ENCODE results near the gene PPP1R3A.

Gene PPP1R3A

DNA sequence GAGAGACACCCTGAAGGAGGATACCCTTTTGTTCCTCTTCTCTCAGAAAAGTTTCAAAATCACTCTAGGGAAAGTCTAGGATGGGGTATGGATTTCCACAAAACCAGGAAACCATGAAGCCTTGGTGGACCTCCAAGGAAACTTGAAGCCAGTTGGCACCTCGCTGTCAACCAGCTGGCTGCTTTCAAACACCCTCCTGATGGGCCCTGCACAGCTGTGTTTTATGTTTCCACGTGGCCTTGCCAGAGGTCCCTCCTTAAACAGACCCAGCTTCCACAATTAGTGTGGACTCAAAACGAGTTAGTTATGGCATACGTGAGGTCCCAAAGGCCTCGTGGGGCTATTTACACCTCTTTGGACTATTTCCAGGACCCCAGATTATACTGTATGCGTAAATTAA lies 5.9 kb downstream of the PPP1R3A start:
- TF ChIP-seq, protein P1, sequence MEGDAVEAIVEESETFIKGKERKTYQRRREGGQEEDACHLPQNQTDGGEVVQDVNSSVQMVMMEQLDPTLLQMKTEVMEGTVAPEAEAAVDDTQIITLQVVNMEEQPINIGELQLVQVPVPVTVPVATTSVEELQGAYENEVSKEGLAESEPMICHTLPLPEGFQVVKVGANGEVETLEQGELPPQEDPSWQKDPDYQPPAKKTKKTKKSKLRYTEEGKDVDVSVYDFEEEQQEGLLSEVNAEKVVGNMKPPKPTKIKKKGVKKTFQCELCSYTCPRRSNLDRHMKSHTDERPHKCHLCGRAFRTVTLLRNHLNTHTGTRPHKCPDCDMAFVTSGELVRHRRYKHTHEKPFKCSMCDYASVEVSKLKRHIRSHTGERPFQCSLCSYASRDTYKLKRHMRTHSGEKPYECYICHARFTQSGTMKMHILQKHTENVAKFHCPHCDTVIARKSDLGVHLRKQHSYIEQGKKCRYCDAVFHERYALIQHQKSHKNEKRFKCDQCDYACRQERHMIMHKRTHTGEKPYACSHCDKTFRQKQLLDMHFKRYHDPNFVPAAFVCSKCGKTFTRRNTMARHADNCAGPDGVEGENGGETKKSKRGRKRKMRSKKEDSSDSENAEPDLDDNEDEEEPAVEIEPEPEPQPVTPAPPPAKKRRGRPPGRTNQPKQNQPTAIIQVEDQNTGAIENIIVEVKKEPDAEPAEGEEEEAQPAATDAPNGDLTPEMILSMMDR (IDR thresholded peaks at IDR 0.05; ENCODE audit: low read depth, low read length) = no peak

DNA sequence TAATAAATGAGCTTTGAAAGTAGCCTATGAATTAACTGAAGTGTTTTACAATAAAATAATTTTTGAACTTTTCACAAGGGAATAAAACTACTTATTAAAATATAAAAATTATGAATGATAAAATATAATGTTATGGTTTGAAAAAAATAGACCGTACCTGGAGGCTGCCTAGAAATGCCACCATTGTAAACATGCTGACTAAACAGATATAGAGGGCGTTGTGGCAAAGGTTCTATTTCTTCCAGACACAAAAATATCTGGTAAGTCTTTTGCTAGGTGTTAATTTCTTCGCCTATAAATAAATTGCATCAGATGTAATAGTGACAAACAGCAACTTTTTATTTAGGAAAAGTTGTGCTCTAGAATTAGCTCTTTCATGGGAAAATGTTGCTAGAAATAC lies 11.2 kb downstream of the PPP1R3A start:
- no peak for DNase-seq (ENCODE audit: extremely low read depth, low read depth)
- TF ChIP-seq, protein P1 (IDR thresholded peaks at IDR 0.05; ENCODE audit: low read depth, low read length) = no peak

More for the DNA sequence above, 5.9 kb downstream of the PPP1R3A start:
- DNase-seq (ENCODE audit: extremely low read depth, low read depth) = no peak

DNA sequence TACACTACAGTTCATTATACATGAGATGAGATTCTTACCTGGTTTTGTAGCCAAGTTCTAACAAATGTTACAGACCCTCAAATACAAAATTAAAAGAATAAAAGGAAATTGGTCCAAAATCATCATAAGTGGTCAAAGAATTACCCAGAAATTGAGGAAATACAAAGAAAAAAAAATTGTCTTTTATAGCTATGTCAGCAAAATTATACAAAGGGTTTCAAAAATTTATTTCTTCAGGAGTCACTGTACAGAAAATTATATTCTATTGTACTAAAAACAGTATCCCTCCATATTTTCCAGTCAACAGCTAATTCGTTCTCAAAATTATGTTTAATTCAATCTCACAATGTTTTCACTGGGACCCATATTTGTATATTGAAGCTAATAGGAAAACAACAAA lies 14.3 kb downstream of the PPP1R3A start:
- TF ChIP-seq, protein P1 (IDR thresholded peaks at IDR 0.05; ENCODE audit: low read depth, low read length) = no peak
- DNase-seq (ENCODE audit: extremely low read depth, low read depth) = no peak

DNA sequence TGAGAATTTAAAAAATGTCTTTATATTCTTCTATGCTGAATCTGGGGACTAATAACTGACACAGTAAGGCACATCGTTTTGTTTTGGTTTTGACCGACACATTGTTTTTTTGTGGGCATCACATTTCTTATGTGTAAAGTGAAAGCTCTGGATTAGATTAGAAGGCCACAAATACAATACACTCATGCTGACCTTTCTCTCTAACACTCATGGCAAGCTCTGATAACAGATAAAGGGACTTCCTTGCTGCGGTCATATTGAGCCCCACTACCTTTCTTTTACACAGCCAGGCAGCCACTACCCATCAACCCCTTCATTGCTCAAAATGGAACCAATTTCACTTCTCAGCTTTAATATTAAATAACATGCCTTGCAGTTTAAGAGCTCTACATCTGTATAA lies 26.0 kb downstream of the PPP1R3A start:
- TF ChIP-seq, protein P1 (IDR thresholded peaks at IDR 0.05; ENCODE audit: low read depth, low read length) = no peak
- no peak for DNase-seq (ENCODE audit: extremely low read depth, low read depth)

DNA sequence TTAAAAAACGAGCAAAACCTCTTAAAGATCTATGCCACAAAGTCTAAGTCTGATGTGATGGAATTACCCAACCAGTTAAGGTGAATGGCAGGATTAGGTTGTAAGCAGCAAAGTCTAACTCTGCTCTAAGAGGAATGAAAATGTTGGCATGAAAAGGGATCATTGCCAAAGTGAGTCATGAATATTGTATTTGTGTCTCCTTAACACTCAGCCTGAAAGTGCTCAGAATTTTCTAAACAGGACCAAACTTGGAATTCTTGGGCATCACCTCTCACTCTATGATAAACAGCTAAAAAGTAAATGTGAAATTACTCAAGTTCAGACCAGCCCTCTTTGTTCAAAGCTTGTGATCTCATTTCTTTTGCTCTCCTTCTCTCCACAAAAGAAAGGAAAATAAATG lies 27.0 kb downstream of the PPP1R3A start:
- no peak for DNase-seq (ENCODE audit: extremely low read depth, low read depth)
- TF ChIP-seq, protein P1 (IDR thresholded peaks at IDR 0.05; ENCODE audit: low read depth, low read length) = no peak

DNA sequence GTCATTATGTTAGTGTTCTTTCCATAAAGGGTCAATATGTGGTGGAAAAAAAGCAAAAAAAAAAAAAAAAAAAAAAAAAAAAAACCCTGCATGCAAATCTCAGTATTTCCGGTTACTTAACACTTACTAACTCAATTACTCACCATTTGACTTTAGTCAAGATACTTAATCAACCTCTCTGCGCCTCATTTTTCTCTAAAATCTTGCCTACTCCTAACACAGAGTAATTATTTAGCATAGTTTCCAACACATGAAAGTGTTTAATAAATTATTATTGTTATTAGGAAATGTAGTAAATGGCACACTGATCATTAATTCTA lies 27.8 kb downstream of the PPP1R3A start:
- no peak for DNase-seq (ENCODE audit: extremely low read depth, low read depth)
- TF ChIP-seq, protein P1 (IDR thresholded peaks at IDR 0.05; ENCODE audit: low read depth, low read length) = no peak

DNA sequence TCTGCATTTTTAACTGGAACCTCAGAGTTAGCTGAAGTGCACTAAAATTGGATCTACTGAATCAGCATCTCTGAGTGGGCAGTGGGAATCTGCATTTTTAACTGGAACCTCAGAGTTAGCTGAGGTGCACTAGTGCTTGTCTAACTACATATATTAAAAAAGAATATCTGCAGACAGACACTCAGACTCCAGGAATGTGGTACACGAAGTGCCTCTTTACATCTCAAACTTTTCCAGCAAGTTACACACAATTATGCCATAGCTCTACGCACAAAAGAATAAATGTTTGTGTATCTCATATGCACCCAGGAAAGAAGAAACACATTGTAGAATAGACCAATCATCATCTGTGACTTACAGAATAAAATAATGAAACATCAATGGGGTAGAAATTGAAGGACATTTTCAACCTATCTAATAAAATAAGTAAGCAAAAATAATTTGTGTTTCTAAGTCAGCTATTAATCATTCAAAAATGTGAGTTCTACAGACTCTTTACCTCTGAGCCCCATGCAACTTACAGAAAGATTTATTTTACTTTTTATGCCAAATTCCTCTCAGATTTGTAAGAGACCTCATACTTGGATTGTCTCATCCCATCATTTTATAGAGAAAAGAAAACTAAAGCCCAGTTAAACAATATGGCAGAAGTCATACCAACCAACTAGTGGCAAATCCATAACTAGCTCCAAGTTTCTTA lies 28.3 kb downstream of the PPP1R3A start:
- TF ChIP-seq, protein P1 (IDR thresholded peaks at IDR 0.05; ENCODE audit: low read depth, low read length) = no peak
- no peak for DNase-seq (ENCODE audit: extremely low read depth, low read depth)

Data from AG09319 (cell line).